Endothelial cell of umbilical vein (primary cell): ENCODE data around the gene IL10RB. TPM values are rescaled to one million over a fixed set of nuclear protein-coding genes. Genes with fewer than 3 reads are reported as not detected.

Source experiments
- BruUV-seq: library from RNA; stranded (reverse); fragments of 400-500 nt; replicated peaks from 2 replicates; lab custom pipeline; 2021; lab: Mats Ljungman, UMichigan
- CTCF ChIA-PET: fragments of 300-600, 350-600 bp; sonication (Branson Sonifier 250); formaldehyde crosslinking; loops from one replicate; lab custom pipeline; 2021; ENCODE audit warnings: antibody characterized with exemption, inconsistent platforms; lab: Charles Lee
- POLR2A ChIA-PET: fragments of 300-600, 350-600 bp; sonication (Branson Sonifier 250); formaldehyde crosslinking; loops from one replicate; lab custom pipeline; 2021; ENCODE audit warnings: antibody characterized with exemption, inconsistent platforms; lab: Charles Lee
- DNase-seq: peaks from one replicate; pipeline ENCODE4 v3.0.0-alpha.2; 2011; ENCODE audit warnings: low read depth, low spot score
- FAIRE-seq: peaks from 2 replicates; lab custom pipeline; 2011; peaks lifted over from hg19 to GRCh38; lab: Jason Lieb, UNC
- H2AFZ ChIP-seq: 2 replicates; pipeline ENCODE4 v1.6.0; 2012; ENCODE audit warnings: low read depth, low read length, control low read depth, inconsistent platforms
- H3K27ac ChIP-seq: 2 replicates; pipeline ENCODE4 v1.5.1; 2011; ENCODE audit warnings: low read depth, mild to moderate bottlenecking, control low read depth, low read length, moderate library complexity; ENCODE audit not compliant: insufficient read depth
- H3K27me3 ChIP-seq, 2 experiments: 2 replicates each; pipeline versions ENCODE4 v1.6.0 to v1.6.1; 2011; ENCODE audit warnings: low read length in 2 of 2, mixed read lengths in 1 of 2; ENCODE audit not compliant: control insufficient read depth in 2 of 2, insufficient read depth in 2 of 2
- H3K36me3 ChIP-seq, 2 experiments: 2 replicates in 1 of 2; 3 replicates in 1 of 2; pipeline ENCODE4 v1.5.1; 2011; ENCODE audit warnings: low read length in 2 of 2, mild to moderate bottlenecking in 1 of 2, moderate library complexity in 1 of 2; ENCODE audit not compliant: control insufficient read depth in 2 of 2, insufficient read depth in 2 of 2; ENCODE audit errors: extremely low read depth in 1 of 2
- H3K4me1 ChIP-seq: 3 replicates; pipeline ENCODE4 v1.5.1; 2011; ENCODE audit warnings: mild to moderate bottlenecking, low read length; ENCODE audit not compliant: control insufficient read depth, insufficient read depth; ENCODE audit errors: extremely low read depth
- H3K4me2 ChIP-seq: 2 replicates; pipeline ENCODE4 v1.6.1; 2011; ENCODE audit warnings: low read length, control low read depth, mixed read lengths; ENCODE audit not compliant: insufficient read depth
- H3K4me3 ChIP-seq, 3 experiments: fragments of 200-600 bp in 1 of 3; sonication (generic), shearing (Covaris generic) in 1 of 3; replicated peaks in 1 of 3; 2 replicates each; pipeline ENCODE4 v1.5.1; 2011 to 2016; ENCODE audit warnings: control low read depth in 3 of 3, low read length in 3 of 3, mild to moderate bottlenecking in 2 of 3, inconsistent platforms in 1 of 3, low read depth in 1 of 3, moderate library complexity in 1 of 3; ENCODE audit not compliant: insufficient read depth in 1 of 3
- H3K79me2 ChIP-seq: 2 replicates; pipeline ENCODE4 v1.6.0; 2012; ENCODE audit warnings: low read length, inconsistent platforms; ENCODE audit not compliant: control insufficient read depth, insufficient read depth
- H3K9ac ChIP-seq: replicated peaks from 2 replicates; pipeline ENCODE3; 2011; ENCODE audit warnings: low read length, control low read depth; ENCODE audit not compliant: insufficient read depth; ENCODE audit errors: extremely low read depth
- H3K9me1 ChIP-seq: replicated peaks from 3 replicates; pipeline ENCODE4 v1.6.0; 2011; ENCODE audit warnings: mild to moderate bottlenecking, low read length; ENCODE audit not compliant: control insufficient read depth, insufficient read depth; ENCODE audit errors: extremely low read depth
- H3K9me3 ChIP-seq: replicated peaks from 2 replicates; pipeline ENCODE4 v1.5.1; 2012; ENCODE audit warnings: low read length, inconsistent platforms; ENCODE audit not compliant: control insufficient read depth, insufficient read depth
- H4K20me1 ChIP-seq: replicated peaks from 2 replicates; pipeline ENCODE3; 2011; ENCODE audit warnings: mild to moderate bottlenecking, low read length; ENCODE audit not compliant: control insufficient read depth, insufficient read depth; ENCODE audit errors: extremely low read depth
- CTCF ChIP-seq, 2 donors: IDR thresholded peaks; 1 replicate in 1 of 2; 2 replicates in 1 of 2; pipeline ENCODE4 v1.5.1; 2011; ENCODE audit warnings: low read length in 2 of 2, mild to moderate bottlenecking in 2 of 2, moderate library complexity in 2 of 2, control low read depth in 1 of 2, inconsistent platforms in 1 of 2, low read depth in 1 of 2; ENCODE audit not compliant: insufficient read depth in 1 of 2; ENCODE audit errors: extremely low read depth in 1 of 2
- EZH2 ChIP-seq: IDR thresholded peaks from 2 replicates; pipeline ENCODE4 v1.6.1; 2012; ENCODE audit warnings: borderline replicate concordance, low read depth, mild to moderate bottlenecking, moderate library complexity, low read length, inconsistent platforms; ENCODE audit not compliant: severe bottlenecking
- FOS ChIP-seq: IDR thresholded peaks from 2 replicates; pipeline ENCODE4 v1.6.1; 2011; ENCODE audit warnings: mild to moderate bottlenecking, low read length, moderate library complexity, borderline replicate concordance; ENCODE audit not compliant: insufficient read depth
- GATA2 ChIP-seq: IDR thresholded peaks from 2 replicates; pipeline ENCODE4 v1.7.0; 2011; ENCODE audit warnings: low read depth, mild to moderate bottlenecking, moderate library complexity, mixed read lengths, low read length; ENCODE audit not compliant: insufficient read length, insufficient read depth
- MAX ChIP-seq: IDR thresholded peaks from 2 replicates; pipeline ENCODE4 v1.6.1; 2011; ENCODE audit not compliant: insufficient read depth, insufficient read length
- POLR2A ChIP-seq: IDR thresholded peaks from 2 replicates; pipeline ENCODE4 v1.6.1; 2012; ENCODE audit warnings: low read depth, mild to moderate bottlenecking, control low read depth, low read length
- POLR2AphosphoS5 ChIP-seq: IDR thresholded peaks from 2 replicates; pipeline ENCODE4 v1.6.1; 2012; ENCODE audit warnings: low read depth, mild to moderate bottlenecking, control low read depth, low read length, moderate library complexity; ENCODE audit not compliant: insufficient read depth
- dilution Hi-C: fragments of 300-500 bp; cut with MboI; formaldehyde crosslinking; loops from one replicate; pipeline ENCODE4 v1.15.0; 2019; ENCODE audit warnings: low sequenced_read_pairs; ENCODE audit not compliant: extremely low pct_ligation_motif_present
- intact Hi-C: fragments of 100-400 bp; cut with micrococcal nuclease; formaldehyde crosslinking; loops from one replicate; pipeline ENCODE4 v1.10.0; 2022
- polyA plus RNA-seq, 4 experiments: library from polyadenylated mRNA; depleted of rRNA in 3 of 4; stranded (reverse) in 3 of 4; unstranded in 1 of 4; fragments of >200 nt; gene quantifications; 2 replicates each; pipeline versions ENCODE4 v1.2.1 to v1.2.3, GENCODE V29; 2011 to 2012; ENCODE audit warnings: missing spikeins in 1 of 4
- total RNA-seq: library from RNA; stranded (reverse); gene quantifications from 2 replicates; pipeline ENCODE4 v1.2.3, GENCODE V29; 2021

Gene IL10RB
- total and polyA plus RNA-seq, 2 donors (not counting 3 experiments of a cell fraction or from before 2014, with no cell fraction given): 21.9 to 31.4 TPM

- Histone ChIP-seq H3K4me3 (no peak overlapping the region), H3K27me3 (no peaks in the 10 kb centered on the region), H3K79me2 (no peaks in the 10 kb centered on the region), H3K4me2 (no peak overlapping the region), H2AFZ (no peak overlapping the region), H3K27ac (no peak overlapping the region), H4K20me1 (no peaks in the 10 kb centered on the region), H3K9me3 (no peaks in the 10 kb centered on the region), H3K9ac (no peak overlapping the region), H3K36me3 (peaks cover 12 to 17% of the 10 kb centered on the region in 2 experiments), H3K4me1 (no peaks in the 10 kb centered on the region), H3K9me1 (no peaks in the 10 kb centered on the region)
- dilution Hi-C loops (no loop called here), intact Hi-C loops (no loop called here)
- no peak for TF ChIP-seq CTCF (IDR thresholded peaks at IDR 0.05; ENCODE audit: extremely low read depth in 1 of 2, insufficient read depth in 1 of 2, low read depth in 1 of 2, low read length in 2 of 2)
- no peak for TF ChIP-seq POLR2AphosphoS5
- TF ChIP-seq GATA2: no peak
- BruUV-seq: no TSS peak
- no peak for DNase-seq
- FAIRE-seq: no peak
- ChIA-PET CTCF (interaction anchor here (1.9 kb wide), 1 partner anchor 55 kb away, joined by 5 read pairs; no protein-coding TSS in a partner anchor), POLR2A (no interaction called here)
Measured at GRCh38 chr21:33254766-33255165, 11.4 kb upstream of the IL10RB start.

- intact Hi-C loops (no loop called here), dilution Hi-C loops (no loop called here)
- Histone ChIP-seq H3K9me1 (no peaks in the 10 kb centered on the region), H3K4me2 (no peak overlapping the region), H3K4me3 (no peak overlapping the region), H3K27ac (no peak overlapping the region), H3K9me3 (no peaks in the 10 kb centered on the region), H3K4me1 (no peaks in the 10 kb centered on the region), H4K20me1 (no peaks in the 10 kb centered on the region), H2AFZ (no peak overlapping the region), H3K9ac (no peak overlapping the region), H3K27me3 (no peaks in the 10 kb centered on the region), H3K36me3 (peaks cover 14 to 15% of the 10 kb centered on the region in 2 experiments), H3K79me2 (no peaks in the 10 kb centered on the region)
- no peak for FAIRE-seq
- no peak for TF ChIP-seq EZH2
- no peak for TF ChIP-seq POLR2AphosphoS5
- TF ChIP-seq POLR2A: no peak
- TF ChIP-seq MAX: no peak
- TF ChIP-seq GATA2: no peak
- no peak for TF ChIP-seq FOS
- ChIA-PET CTCF (interaction anchor here (1.9 kb wide), 1 partner anchor 55 kb away, joined by 5 read pairs; no protein-coding TSS in a partner anchor), POLR2A (no interaction called here)
- BruUV-seq: no TSS peak
- DNase-seq: no peak
Measured at GRCh38 chr21:33255404-33255803, 10.8 kb upstream of the IL10RB start.
